OCI-LY1 (cell line): ENCODE measurements around the gene NEURL3.

Experiments
- CTCF ChIP-seq: fragments of 200-600 bp; sonication (generic), shearing (Covaris generic); IDR thresholded peaks from 2 replicates; pipeline ENCODE4 v1.5.1; 2017; ENCODE audit warnings: mild to moderate bottlenecking, antibody characterized with exemption, low read length, moderate library complexity, mixed read lengths
- EZH2 ChIP-seq: fragments of 200-600 bp; sonication (generic), shearing (Covaris generic); IDR thresholded peaks from 2 replicates; pipeline ENCODE4 v1.8.0; 2017; ENCODE audit warnings: borderline replicate concordance, mixed run types, mild to moderate bottlenecking, antibody characterized with exemption, low read length, moderate library complexity, mixed read lengths

GRCh38 chr2:96477458-96477857 lies 27.7 kb downstream of the NEURL3 start:
- TF ChIP-seq CTCF (no peak), EZH2 (no peak)
